GM12872 (cell line): Measurements from ENCODE around the gene GNAZ.

ENCODE experiments used
- CTCF ChIP-seq: IDR thresholded peaks from 3 replicates; pipeline ENCODE4 v1.5.1; 2011; ENCODE audit warnings: low read depth, mild to moderate bottlenecking, low read length, moderate library complexity; ENCODE audit not compliant: insufficient read depth

Gene GNAZ

GRCh38 chr22:23125512-23126103 is 55.3 kb downstream of the GNAZ start:
- no peak for TF ChIP-seq CTCF

- 0 out of 3 replicates have a peak, but pooled peaks have one; percentile 2 for TF ChIP-seq CTCF
Observed at GRCh38 chr22:23126165-23127054, 56.1 kb downstream of the GNAZ start.

- TF ChIP-seq CTCF, result no peak
Observed at GRCh38 chr22:23127055-23127756, 56.9 kb downstream of the GNAZ start.

- no peak for TF ChIP-seq CTCF
Observed at GRCh38 chr22:23127788-23128187, 57.5 kb downstream of the GNAZ start.

- TF ChIP-seq CTCF, result peak; percentile 81
Observed at GRCh38 chr22:23128269-23129108, 58.2 kb downstream of the GNAZ start.

- no peak for TF ChIP-seq CTCF
Observed at GRCh38 chr22:23129149-23129548, 58.8 kb downstream of the GNAZ start.
